Tibial nerve (tissue), 4 donors: ENCODE data around the gene IL3. TPM values are rescaled to one million over a fixed set of nuclear protein-coding genes. Genes with fewer than 3 reads are reported as not detected.

Experiments used
- DNase-seq, 2 donors: peaks; one replicate each; pipeline ENCODE4 v3.0.0-alpha.2; 2019; ENCODE audit warnings: low spot score in 2 of 2
- H3K27ac ChIP-seq, 4 donors: fragments of 200-600 bp; sonication (generic) in 3 of 4; one replicate each; pipeline ENCODE4 v1.5.1; 2017 to 2019; ENCODE audit warnings: mild to moderate bottlenecking in 1 of 4
- H3K27me3 ChIP-seq, 2 donors: fragments of 200-600 bp; sonication (generic) in 1 of 2; one replicate each; pipeline versions ENCODE4 v1.5.1 to v1.6.0; 2017 to 2019
- H3K36me3 ChIP-seq, 3 donors: fragments of 200-600 bp; sonication (generic); one replicate each; pipeline ENCODE4 v1.5.1; 2018 to 2019
- H3K4me1 ChIP-seq, 4 donors: fragments of 200-600 bp; sonication (generic) in 3 of 4; one replicate each; pipeline ENCODE4 v1.5.1; 2017 to 2019
- H3K4me3 ChIP-seq, 4 donors: fragments of 200-600 bp; sonication (generic) in 3 of 4; one replicate each; pipeline ENCODE4 v1.5.1; 2017 to 2019; ENCODE audit warnings: mild to moderate bottlenecking in 1 of 4, moderate library complexity in 1 of 4
- H3K9me3 ChIP-seq, 4 donors: fragments of 200-600 bp; sonication (generic) in 3 of 4; one replicate each; pipeline ENCODE4 v1.5.1; 2017 to 2019
- CTCF ChIP-seq, 5 experiments: fragments of 200-600 bp in 3 of 5; fragments of 450-650 bp in 2 of 5; sonication (generic) in 3 of 5; IDR thresholded peaks; one replicate each; pipeline ENCODE4 v1.5.1; 2016 to 2019; ENCODE audit warnings: antibody characterized with exemption in 5 of 5, mild to moderate bottlenecking in 3 of 5, moderate library complexity in 2 of 5
- EP300 ChIP-seq, 2 donors: sonication (generic); formaldehyde crosslinking; IDR thresholded peaks; one replicate each; pipeline ENCODE4 v1.6.1; 2017; ENCODE audit warnings: antibody characterized with exemption in 2 of 2, mild to moderate bottlenecking in 1 of 2
- POLR2A ChIP-seq, 2 donors: fragments of 450-650 bp; IDR thresholded peaks; one replicate each; pipeline ENCODE4 v1.6.1; 2017; ENCODE audit warnings: antibody characterized with exemption in 2 of 2, mild to moderate bottlenecking in 2 of 2, moderate library complexity in 2 of 2
- WGBS, 2 donors: methylation state at CpG; one replicate each; pipeline ENCODE4 v1.1.5; 2018; 5-methylcytosine and 5-hydroxymethylcytosine counted together
- total RNA-seq, 4 donors: library from RNA; depleted of rRNA; stranded (reverse); fragments of >200 nt; gene quantifications; one replicate each; pipeline ENCODE4 v1.1.0, GENCODE V29; 2016

IL3 gene
- total RNA-seq, 4 donors from 2014 or later = not detected

DNA sequence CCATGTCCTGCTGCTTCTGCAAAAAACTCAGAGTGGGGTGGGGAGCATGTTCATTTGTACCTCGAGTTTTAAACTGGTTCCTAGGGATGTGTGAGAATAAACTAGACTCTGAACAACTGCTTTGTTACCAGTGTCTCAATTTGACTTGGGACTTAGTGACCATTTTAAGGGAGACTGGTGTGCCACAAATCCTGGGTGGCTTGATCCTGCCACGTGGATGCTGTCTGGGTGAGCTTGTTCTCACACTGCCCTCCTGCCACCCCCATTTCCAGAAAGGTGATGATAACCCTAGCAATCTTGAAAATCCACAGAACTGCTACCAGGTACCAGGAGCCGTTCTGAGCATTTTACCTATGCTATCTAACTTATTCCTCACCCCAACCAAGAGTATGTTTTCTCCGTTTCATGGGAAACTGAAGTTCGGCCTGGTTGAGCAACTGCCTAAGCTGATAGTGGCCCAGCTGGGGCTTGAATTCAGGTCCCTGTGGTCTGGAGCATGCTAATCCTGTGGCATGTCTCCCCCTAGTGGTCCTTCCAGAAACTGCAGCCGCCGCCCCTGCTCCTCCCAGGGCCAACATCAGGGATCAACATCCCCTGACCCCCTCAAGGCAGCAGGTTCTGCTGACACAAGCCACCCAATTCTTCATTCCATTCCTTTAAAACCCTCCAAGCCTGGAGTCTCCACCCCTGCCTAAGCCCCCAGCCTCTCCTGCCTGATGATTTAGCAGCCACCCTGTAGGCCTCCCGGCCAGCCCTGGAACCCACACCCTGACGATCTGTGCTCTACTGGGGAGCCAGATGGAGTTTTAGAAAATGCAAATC is 2.8 kb downstream of the IL3 start:
- WGBS, 2 donors = 46 to 55% methylated on average over 9 of the region's 9 CpGs
- H3K27me3 ChIP-seq = no peaks in the 10 kb centered on the region
- peak; percentile 58 to 85 for DNase-seq
- TF ChIP-seq EP300 (IDR thresholded peaks at IDR 0.05) (no peak), POLR2A (IDR thresholded peaks at IDR 0.05) (no peak), CTCF (IDR thresholded peaks at IDR 0.05) (peak; percentile 78 to 95 (median 89))
- no peaks in the 10 kb centered on the region for H3K4me1 ChIP-seq
- no peak overlapping the region for H3K27ac ChIP-seq
- no peaks in the 10 kb centered on the region for H3K9me3 ChIP-seq
- H3K4me3 ChIP-seq = no peak overlapping the region
- no peaks in the 10 kb centered on the region for H3K36me3 ChIP-seq

DNA sequence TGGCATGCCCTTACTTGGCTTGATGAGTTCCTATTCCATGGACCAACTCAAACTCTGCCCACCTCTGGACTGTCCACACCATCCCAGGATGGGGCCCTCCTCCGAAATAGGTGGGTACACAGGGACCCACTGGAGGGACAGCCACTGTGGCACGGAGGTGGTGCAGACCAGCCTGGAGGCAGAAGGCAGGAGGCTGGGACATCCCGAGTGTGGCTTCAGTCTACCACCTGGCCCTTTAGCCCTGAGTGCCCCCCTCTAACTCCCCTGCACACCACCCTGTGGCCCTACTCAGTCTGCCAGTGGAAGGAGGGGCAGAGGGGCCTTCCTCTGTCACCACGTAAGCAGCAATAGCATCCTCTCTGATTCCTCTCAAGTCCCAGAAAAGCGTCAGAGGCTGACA is 3.7 kb downstream of the IL3 start:
- H3K4me3 ChIP-seq = no peak overlapping the region
- H3K27me3 ChIP-seq = no peaks in the 10 kb centered on the region
- TF ChIP-seq POLR2A (IDR thresholded peaks at IDR 0.05) (no peak), EP300 (IDR thresholded peaks at IDR 0.05) (no peak), CTCF (IDR thresholded peaks at IDR 0.05) (no peak)
- H3K27ac ChIP-seq = no peak overlapping the region
- DNase-seq = no peak
- H3K4me1 ChIP-seq = no peaks in the 10 kb centered on the region
- no peaks in the 10 kb centered on the region for H3K36me3 ChIP-seq
- no peaks in the 10 kb centered on the region for H3K9me3 ChIP-seq
- WGBS, 2 donors = 63 to 86% methylated on average over 4 of the region's 5 CpGs

DNA sequence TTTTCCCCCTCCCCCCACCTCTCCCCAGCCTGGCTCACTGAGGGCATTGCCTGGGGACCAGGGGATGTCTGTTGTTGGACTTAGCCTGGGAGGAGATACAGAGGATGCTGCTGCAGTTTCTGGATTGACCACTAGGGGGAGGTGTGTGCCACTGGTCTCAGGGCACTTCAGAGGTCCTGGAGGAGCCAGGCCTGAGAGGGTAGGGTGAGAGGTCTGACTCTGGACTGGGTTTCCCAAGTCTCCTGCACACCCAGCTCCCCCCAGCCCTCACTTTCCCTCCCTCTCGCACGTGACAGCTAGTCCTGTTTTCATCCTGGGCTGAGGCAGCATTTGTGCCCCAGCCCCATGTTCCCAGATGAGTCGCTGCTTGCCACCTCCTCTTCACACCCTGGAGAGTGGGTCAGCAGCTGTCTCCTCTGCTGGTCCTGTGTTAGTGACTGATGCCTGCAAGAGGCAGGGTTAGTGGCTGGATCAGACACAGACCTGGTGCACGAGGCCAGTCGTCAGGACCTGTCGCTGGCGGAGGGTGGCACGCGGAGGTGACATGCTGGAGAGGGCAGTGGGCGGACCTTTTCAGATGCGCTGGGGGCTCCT is 4.4 kb downstream of the IL3 start:
- H3K4me3 ChIP-seq = no peak overlapping the region
- DNase-seq = peak; percentile 52 to 83
- no peaks in the 10 kb centered on the region for H3K27me3 ChIP-seq
- 76 to 79% methylated on average over 6 to 11 of the region's 11 CpGs for WGBS, 2 donors
- TF ChIP-seq POLR2A (IDR thresholded peaks at IDR 0.05) (no peak), CTCF (IDR thresholded peaks at IDR 0.05) (peak; percentile 71 to 95 (median 87)), EP300 (IDR thresholded peaks at IDR 0.05) (no peak)
- no peaks in the 10 kb centered on the region for H3K4me1 ChIP-seq
- no peaks in the 10 kb centered on the region for H3K9me3 ChIP-seq
- no peak overlapping the region for H3K27ac ChIP-seq
- H3K36me3 ChIP-seq = no peaks in the 10 kb centered on the region

DNA sequence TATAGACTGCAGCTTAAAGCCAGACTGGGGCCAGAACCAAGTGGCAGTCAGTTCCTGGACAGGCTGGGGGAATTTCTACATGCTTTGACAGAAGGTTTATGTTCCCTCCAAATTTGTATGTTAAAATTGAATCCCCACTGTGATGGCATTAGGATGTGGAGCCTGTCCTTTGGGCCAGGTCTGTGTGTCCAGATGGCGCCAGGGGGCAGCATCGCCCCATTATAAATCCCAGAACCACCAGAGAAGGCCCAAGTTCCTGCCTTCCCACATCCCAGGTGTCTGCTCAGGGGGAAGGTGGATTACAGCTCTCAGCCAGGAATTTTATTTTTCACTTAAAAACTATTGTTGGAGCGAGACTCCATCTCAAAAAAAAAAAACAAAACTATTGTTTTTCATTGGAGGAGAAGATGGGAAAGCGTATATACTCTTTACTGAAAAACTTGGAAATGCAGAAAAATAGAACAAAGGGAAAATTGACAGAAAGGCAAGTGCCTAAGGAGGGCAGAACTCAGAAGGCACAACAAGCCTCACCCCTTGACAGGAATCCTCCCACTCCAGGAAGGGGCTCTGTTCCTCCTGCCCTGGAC is 5.0 kb downstream of the IL3 start:
- no peak for TF ChIP-seq CTCF (IDR thresholded peaks at IDR 0.05)
- no peak for TF ChIP-seq POLR2A (IDR thresholded peaks at IDR 0.05)
- TF ChIP-seq EP300 (IDR thresholded peaks at IDR 0.05) = no peak
- peak in 1 of 2 donors; percentile 25 for DNase-seq
- H3K27me3 ChIP-seq = no peaks in the 10 kb centered on the region
- H3K4me3 ChIP-seq = no peak overlapping the region
- no peaks in the 10 kb centered on the region for H3K4me1 ChIP-seq
- H3K36me3 ChIP-seq = no peaks in the 10 kb centered on the region
- 60 to 68% methylated on average over 4 of the region's 4 CpGs for WGBS, 2 donors
- H3K27ac ChIP-seq = no peak overlapping the region
- no peaks in the 10 kb centered on the region for H3K9me3 ChIP-seq
